ENCODE measurements around the gene TMCC1.
"Not testable (repeated sequence)": the region's sequence is repeated elsewhere in the genome, so short reads cannot be mapped to it uniquely, and the experiment has no call there.

The TMCC1 gene

DNA sequence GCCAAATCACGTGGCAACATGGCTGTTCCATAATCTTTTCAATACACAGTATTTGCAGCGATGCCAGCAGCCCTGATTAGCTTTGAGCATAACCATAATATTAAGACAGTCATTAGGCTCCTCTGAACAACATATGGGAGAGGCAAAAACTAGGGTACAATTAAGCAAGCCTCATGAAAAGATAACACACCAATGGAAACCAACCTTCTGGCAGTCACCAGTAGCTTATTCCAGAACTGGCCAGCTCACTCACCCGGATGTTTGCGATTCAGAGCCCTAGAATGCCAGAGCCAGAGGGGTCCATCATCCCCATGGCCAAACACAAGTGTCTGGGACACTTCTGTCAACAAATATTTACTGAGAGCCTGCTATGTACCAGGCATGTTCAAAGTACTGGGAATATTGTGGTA is 238.2 kb downstream of the TMCC1 start:
- peaks cover 38% of the 10 kb centered on the region for H3K36me3 ChIP-seq
- H4K20me1 ChIP-seq, result no peaks in the 10 kb centered on the region
- no peaks in the 10 kb centered on the region for H3K9me3 ChIP-seq
- 0 out of 2 replicates have a peak, but pooled peaks cover 6% of the 10 kb centered on the region for H3K4me1 ChIP-seq
- H3K4me3 ChIP-seq, result no peak overlapping the region
- no peak overlapping the region for H3K4me2 ChIP-seq
- H3K27me3 ChIP-seq, result no peaks in the 10 kb centered on the region
- no peak for TF ChIP-seq Cebpa-rat (IDR thresholded peaks at IDR 0.05)
- H3K27ac ChIP-seq, result no peak overlapping the region
- H3K9ac ChIP-seq, result no peak overlapping the region

DNA sequence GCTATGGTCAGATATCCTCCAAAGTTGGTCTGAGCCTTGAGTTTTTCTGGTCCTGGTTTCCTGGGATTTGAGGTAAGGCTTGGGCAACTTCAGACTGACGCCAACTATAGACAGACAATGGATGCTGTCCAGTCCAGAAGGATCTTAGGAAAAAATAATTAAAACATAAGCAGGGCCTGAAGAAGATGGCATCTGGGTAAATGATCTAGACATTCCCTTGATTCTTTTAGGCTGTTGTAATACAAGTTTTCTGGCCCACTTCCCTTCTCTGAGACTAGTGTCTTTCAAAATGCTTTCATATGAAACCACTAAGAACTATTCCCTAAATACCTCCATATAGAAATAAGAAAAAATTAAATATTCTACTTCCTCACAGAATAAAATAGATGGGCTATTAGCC is 239.4 kb downstream of the TMCC1 start:
- Histone ChIP-seq H3K27ac (no peak overlapping the region), H3K9me3 (no peaks in the 10 kb centered on the region), H4K20me1 (no peaks in the 10 kb centered on the region), H3K27me3 (no peaks in the 10 kb centered on the region), H3K36me3 (peaks cover 34% of the 10 kb centered on the region), H3K9ac (no peak overlapping the region), H3K4me2 (no peak overlapping the region), H3K4me3 (no peak overlapping the region), H3K4me1 (0 out of 2 replicates have a peak, but pooled peaks cover 6% of the 10 kb centered on the region)
- no peak for TF ChIP-seq Cebpa-rat (IDR thresholded peaks at IDR 0.05)

DNA sequence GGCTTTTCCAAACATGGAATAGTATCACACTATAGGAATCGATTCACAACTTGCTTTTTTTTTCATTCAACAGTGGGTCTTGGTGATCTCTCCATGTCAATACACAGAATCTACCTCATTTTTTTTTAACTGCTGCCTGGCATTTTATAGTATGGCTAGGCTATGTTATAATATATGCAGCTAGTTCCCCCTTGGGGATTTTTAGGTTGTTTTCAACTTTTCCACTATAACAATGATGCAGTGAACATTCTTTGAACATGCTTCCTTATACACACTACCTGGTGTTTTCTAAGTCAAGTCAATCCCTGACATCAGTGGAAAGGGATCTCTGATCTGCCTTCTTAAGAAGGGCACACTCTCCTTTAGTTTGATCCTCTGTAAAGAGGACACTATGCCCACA is 240.5 kb downstream of the TMCC1 start:
- TF ChIP-seq Cebpa-rat (IDR thresholded peaks at IDR 0.05), result no peak
- H3K9ac ChIP-seq, result no peak overlapping the region
- H3K4me2 ChIP-seq, result no peak overlapping the region

DNA sequence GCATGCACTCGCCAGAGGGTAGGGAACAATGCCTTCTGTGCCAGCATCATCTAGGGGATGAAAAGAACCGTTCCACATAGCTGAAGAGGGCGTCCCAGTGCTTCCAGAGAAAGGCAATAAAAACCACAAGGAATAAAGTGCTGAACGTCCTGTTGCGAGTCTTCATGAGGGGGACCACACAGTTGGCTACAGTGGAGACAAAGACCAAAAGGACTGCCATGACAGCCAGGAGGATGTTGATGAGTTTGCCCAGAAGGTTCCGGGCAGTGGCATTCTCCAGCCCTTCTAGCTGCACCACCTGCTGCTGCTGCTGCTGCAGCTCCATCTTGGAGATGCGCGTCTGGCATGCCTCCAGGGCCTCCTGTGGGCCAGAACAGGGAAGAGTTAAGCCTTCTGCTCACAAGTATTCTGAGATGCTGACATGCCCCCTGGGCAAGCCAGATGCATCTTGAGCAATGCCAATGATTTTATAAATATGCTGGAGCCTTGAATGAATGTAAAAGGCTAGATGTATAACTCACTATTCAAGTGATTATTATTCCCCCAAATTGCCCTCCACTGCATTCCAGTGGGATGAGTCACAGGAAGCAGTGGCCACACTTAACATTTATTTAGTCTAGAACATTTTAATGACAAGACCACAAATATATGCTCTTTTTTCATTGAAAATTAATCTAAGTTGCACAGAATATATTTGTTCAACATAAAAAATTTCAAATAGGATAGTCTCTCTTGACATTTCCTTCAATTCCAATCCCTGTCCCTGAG is 241.9 kb downstream of the TMCC1 start:
- H3K27me3 ChIP-seq, result no peaks in the 10 kb centered on the region
- no peak for TF ChIP-seq Cebpa-rat (IDR thresholded peaks at IDR 0.05)
- H3K4me2 ChIP-seq, result no peak overlapping the region
- no peaks in the 10 kb centered on the region for H4K20me1 ChIP-seq
- H3K4me3 ChIP-seq, result no peak overlapping the region
- peaks cover 34% of the 10 kb centered on the region for H3K36me3 ChIP-seq
- H3K9ac ChIP-seq, result no peak overlapping the region
- H3K4me1 ChIP-seq, result 0 out of 2 replicates have a peak, but pooled peaks cover 7% of the 10 kb centered on the region
- no peak overlapping the region for H3K27ac ChIP-seq
- no peaks in the 10 kb centered on the region for H3K9me3 ChIP-seq

More for the DNA sequence above, 240.5 kb downstream of the TMCC1 start:
- Histone ChIP-seq H3K4me3 (no peak overlapping the region), H3K27me3 (no peaks in the 10 kb centered on the region), H4K20me1 (no peaks in the 10 kb centered on the region), H3K4me1 (0 out of 2 replicates have a peak, but pooled peaks cover 9% of the 10 kb centered on the region), H3K27ac (no peak overlapping the region), H3K36me3 (peaks cover 34% of the 10 kb centered on the region), H3K9me3 (no peaks in the 10 kb centered on the region)

DNA sequence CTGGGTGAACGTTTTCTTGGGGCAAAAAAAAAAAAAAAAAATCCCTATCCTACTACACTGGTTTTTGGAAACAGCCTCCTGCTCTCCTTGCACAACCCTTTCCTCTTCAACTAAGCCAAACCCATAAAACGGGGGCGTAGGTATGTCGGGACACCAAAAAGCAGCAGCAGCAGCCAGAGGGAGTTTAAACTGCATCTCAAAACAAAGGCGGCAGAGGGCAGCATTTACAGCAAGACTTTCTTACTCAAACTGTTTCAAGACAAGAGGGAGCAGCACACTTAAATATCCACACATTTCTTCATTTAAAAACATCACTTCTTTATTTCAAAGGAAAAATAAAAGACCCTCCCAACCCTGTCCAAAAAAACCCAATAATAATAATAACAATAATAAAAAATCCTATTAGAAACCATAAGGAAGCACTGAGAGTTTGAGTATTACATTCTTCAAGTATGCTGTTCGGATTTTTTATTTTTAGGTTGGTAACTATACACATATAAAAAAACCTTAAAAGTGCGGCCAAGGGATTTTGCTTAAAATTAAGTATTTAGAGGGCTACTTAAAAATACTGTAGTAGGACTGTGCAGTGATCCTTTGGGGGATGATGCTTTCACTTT is 243.1 kb downstream of the TMCC1 start:
- no peak for TF ChIP-seq Cebpa-rat (IDR thresholded peaks at IDR 0.05)
- H3K27ac ChIP-seq, result no peak overlapping the region
- H3K4me1 ChIP-seq, result 0 out of 2 replicates have a peak, but pooled peaks cover 7% of the 10 kb centered on the region
- H3K4me3 ChIP-seq, result no peak overlapping the region
- no peak overlapping the region for H3K4me2 ChIP-seq
- no peaks in the 10 kb centered on the region for H3K27me3 ChIP-seq
- H4K20me1 ChIP-seq, result no peaks in the 10 kb centered on the region
- H3K9me3 ChIP-seq, result no peaks in the 10 kb centered on the region
- H3K36me3 ChIP-seq, result peaks cover 32% of the 10 kb centered on the region
- no peak overlapping the region for H3K9ac ChIP-seq

DNA sequence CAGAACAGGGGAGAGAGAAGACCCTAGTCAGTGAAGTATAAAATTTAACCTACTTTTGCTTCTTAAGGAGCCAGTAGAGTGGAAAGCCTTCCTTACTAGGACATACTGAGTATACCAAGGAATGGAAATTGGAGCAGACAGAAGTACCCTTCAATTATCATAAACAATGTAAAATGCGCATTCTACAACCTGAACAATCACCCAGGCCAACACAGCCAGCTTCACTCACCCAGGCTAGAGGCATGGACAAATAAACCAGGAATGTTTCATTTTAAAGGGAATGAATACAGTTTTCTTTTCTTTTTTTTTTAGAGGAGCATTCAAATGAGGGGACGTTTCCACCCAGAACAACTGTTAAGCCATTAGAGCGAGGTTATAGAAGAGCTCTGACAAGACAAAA is 245.1 kb downstream of the TMCC1 start:
- no peaks in the 10 kb centered on the region for H3K27me3 ChIP-seq
- no peak for TF ChIP-seq Cebpa-rat (IDR thresholded peaks at IDR 0.05)
- no peak overlapping the region for H3K4me3 ChIP-seq
- no peaks in the 10 kb centered on the region for H4K20me1 ChIP-seq
- H3K36me3 ChIP-seq, result peaks cover 15% of the 10 kb centered on the region
- H3K9me3 ChIP-seq, result no peaks in the 10 kb centered on the region
- no peak overlapping the region for H3K27ac ChIP-seq
- 0 out of 2 replicates have a peak overlapping the region, but pooled peaks have one; percentile 10 for H3K4me2 ChIP-seq
- H3K9ac ChIP-seq, result no peak overlapping the region
- 0 out of 2 replicates have a peak, but pooled peaks cover 7% of the 10 kb centered on the region for H3K4me1 ChIP-seq

DNA sequence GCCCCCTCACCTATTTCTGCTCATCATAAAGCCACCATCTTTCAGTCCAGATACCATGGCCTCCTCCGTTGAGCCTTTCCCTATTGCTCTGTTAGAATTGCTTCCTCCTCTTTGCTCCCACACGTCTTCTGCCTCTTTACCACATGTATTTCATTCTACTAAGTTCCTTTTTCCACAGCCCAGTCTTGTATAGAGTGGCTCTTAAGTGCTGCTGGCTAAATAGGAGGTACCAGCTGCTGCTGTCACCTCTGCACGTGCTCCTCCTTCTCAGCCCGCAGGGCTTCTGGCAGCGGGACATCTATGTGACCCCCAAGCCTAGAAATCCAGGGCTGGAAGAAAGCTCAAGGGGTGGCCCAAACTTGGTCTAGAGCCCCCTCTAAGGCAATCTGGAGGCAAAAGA is 248.2 kb downstream of the TMCC1 start:
- Histone ChIP-seq H3K36me3 (no peaks in the 10 kb centered on the region), H3K9ac (no peak overlapping the region), H3K4me1 (0 out of 2 replicates have a peak, but pooled peaks cover 7% of the 10 kb centered on the region), H3K4me2 (no peak overlapping the region), H3K4me3 (no peak overlapping the region), H3K27me3 (no peaks in the 10 kb centered on the region), H3K27ac (no peak overlapping the region), H3K9me3 (no peaks in the 10 kb centered on the region), H4K20me1 (no peaks in the 10 kb centered on the region)
- no peak for TF ChIP-seq Cebpa-rat (IDR thresholded peaks at IDR 0.05)

DNA sequence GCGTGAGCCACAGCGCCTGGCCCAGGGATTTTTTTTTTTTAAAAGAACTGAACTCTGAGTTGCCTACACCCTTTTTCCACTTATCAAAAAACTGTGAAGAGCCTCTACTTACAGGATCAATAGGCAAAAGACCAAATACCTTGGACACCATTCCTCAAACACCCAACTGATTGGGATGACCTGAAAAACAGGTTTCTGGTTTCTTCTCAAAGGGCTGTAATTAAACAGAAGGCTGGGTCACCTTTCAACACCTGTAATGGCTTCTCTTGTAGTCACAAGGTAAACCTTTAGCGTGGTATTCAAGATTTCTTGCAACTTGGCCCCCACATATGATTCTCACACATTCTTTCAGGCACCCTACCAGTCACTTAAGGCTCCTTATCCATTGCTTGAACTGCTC is 248.7 kb downstream of the TMCC1 start:
- no peak for TF ChIP-seq Cebpa-rat (IDR thresholded peaks at IDR 0.05)
- no peak overlapping the region for H3K4me3 ChIP-seq
- no peak overlapping the region for H3K4me2 ChIP-seq
- no peaks in the 10 kb centered on the region for H3K36me3 ChIP-seq
- H3K27ac ChIP-seq, result no peak overlapping the region
- H3K4me1 ChIP-seq, result 0 out of 2 replicates have a peak, but pooled peaks cover 7% of the 10 kb centered on the region
- no peaks in the 10 kb centered on the region for H3K9me3 ChIP-seq
- no peak overlapping the region for H3K9ac ChIP-seq
- H3K27me3 ChIP-seq, result no peaks in the 10 kb centered on the region
- no peaks in the 10 kb centered on the region for H4K20me1 ChIP-seq

DNA sequence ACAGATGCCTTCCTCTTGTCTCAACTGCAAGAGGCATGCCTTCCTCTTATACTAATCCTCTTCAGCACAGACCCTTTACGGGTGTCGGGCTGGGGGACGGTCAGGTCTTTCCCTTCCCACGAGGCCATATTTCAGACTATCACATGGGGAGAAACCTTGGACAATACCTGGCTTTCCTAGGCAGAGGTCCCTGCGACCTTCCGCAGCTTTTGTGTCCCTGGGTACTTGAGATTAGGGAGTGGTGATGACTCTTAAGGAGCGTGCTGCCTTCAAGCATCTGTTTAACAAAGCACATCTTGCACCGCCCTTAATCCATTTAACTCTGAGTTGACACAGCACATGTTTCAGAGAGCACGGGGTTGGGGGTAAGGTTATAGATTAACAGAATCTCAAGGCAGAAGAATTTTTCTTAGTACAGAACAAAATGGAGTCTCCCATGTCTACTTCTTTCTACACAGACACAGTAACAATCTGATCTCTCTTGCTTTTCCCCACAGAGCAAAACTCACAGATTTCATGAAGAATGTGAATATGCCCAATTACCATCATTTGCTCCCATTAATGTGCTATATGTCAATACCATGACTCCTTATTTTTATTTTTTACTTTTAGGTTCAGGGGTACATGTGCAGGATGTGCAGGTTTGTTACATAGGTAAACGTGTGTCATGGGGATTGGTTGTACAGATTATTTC is 251.8 kb downstream of the TMCC1 start:
- H3K36me3 ChIP-seq, H3K4me2 ChIP-seq, H3K27ac ChIP-seq, H3K4me3 ChIP-seq, H3K9me3 ChIP-seq, H3K4me1 ChIP-seq, H3K27me3 ChIP-seq, H3K9ac ChIP-seq, H4K20me1 ChIP-seq: not testable (repeated sequence)

DNA sequence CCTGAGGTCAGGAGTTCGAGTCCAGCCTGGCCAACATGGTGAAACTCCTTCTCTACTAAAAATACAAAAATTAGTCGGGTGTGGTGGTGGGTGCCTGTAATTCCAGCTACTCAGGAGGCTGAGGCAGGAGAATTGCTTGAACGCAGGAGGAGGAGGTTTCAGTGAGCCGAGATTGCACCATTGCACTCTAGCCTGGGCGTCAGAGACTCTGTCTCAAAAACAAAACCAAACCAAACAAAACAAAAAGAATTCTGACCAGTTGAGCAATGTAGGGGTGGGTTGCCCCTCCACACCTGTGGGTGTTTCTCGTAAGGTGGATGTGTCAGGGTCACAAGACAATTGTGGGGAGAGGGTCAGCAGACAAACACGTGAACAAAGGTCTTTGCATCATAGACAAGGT is 252.5 kb downstream of the TMCC1 start:
- H3K27ac ChIP-seq, H3K4me1 ChIP-seq, H3K36me3 ChIP-seq, H3K4me3 ChIP-seq, H3K9ac ChIP-seq, H4K20me1 ChIP-seq, H3K27me3 ChIP-seq, H3K4me2 ChIP-seq: not testable (repeated sequence)
- H3K9me3 ChIP-seq, result peaks cover 13% of the 10 kb centered on the region

Data from BLaER1 (cell line).